Measurements from ENCODE around the gene LITAFD. TPM values are rescaled to one million over a fixed set of nuclear protein-coding genes. Genes with fewer than 3 reads are reported as not detected.

The LITAFD gene
- total and polyA plus RNA-seq, 10 of the 15 experiments (the other 5 are each of a cell fraction or from before 2014, with no cell fraction given): not detected

- no peaks in the 10 kb centered on the region; the same call in 2 of the 3 replicates for H3K9me3 ChIP-seq (replicated peaks; ENCODE audit: control insufficient read depth, insufficient read depth, low read length)
- H3K27ac ChIP-seq (ENCODE audit: control insufficient read depth, insufficient read depth): no peak overlapping the region
- peaks cover 46% of the 10 kb centered on the region for H3K4me1 ChIP-seq (ENCODE audit: control insufficient read depth, insufficient read depth, low read length)
- WGBS (ENCODE audit: insufficient coverage, insufficient replicate concordance, low lambda C conversion rate, missing lambda C conversion rate): 61% methylated on average over 17 of the region's 17 CpGs
- POLR2A ChIA-PET: no interaction called here
- H3K9ac ChIP-seq (ENCODE audit: control insufficient read depth, insufficient read depth, low read length): no peak overlapping the region
- no peak overlapping the region for H3K4me3 ChIP-seq
- H3K4me2 ChIP-seq (ENCODE audit: control insufficient read depth, insufficient read depth): peak overlapping the region; percentile 1; the same call in 1 of the 2 replicates
- FAIRE-seq (no peak), DNase-seq (ENCODE audit: low read depth, low spot score) (peak; percentile 62), ATAC-seq (peak; percentile 72)
- intact Hi-C loops (cut with micrococcal nuclease; ENCODE audit: unreplicated experiment): loop anchor here (1.0 to 5.0 kb wide), 2 partner anchors 33 to 38 kb away; partner anchors contain the start of gene USP7
- H2AFZ ChIP-seq (ENCODE audit: control insufficient read depth, low read depth, low read length): no peak overlapping the region
- peaks cover 95% of the 10 kb centered on the region for H3K79me2 ChIP-seq (ENCODE audit: control insufficient read depth, insufficient read depth, low read length)
- SMC1A ChIA-PET (ENCODE audit: uncharacterized antibody, unreplicated experiment): interaction anchor here (0.6 to 2.4 kb wide), 9 partner anchors 11 to 1750 kb away, joined by 3 to 7 read pairs (median 3); no protein-coding TSS in a partner anchor
- no peaks in the 10 kb centered on the region for H3K27me3 ChIP-seq (replicated peaks in 1 of 2; ENCODE audit: control insufficient read depth in 2 of 2, insufficient read depth in 2 of 2, low read length in 1 of 2)
- no TSS peak for BruUV-seq (replicated peaks)
- RAD21 ChIA-PET (ENCODE audit: unreplicated experiment): interaction anchor here (0.6 to 1.7 kb wide), 2 partner anchors 11 to 204 kb away, joined by 3 to 6 read pairs; no protein-coding TSS in a partner anchor
- CTCF ChIA-PET: interaction anchor here (0.7 kb wide), 1 partner anchor 18 kb away, joined by 3 read pairs; no protein-coding TSS in a partner anchor
- H3K36me3 ChIP-seq (ENCODE audit: control insufficient read depth in 2 of 2, insufficient read depth in 2 of 2, low read length in 1 of 2): peaks cover 20 to 33% of the 10 kb centered on the region in 2 experiments
- in situ Hi-C loops (cut with MboI): no loop called here
- H4K20me1 ChIP-seq (ENCODE audit: control insufficient read depth, insufficient read depth): peaks cover 23% of the 10 kb centered on the region
- TF ChIP-seq IRF4 (IDR thresholded peaks at IDR 0.05; ENCODE audit: low read depth, low read length) (0 out of 2 replicates have a peak, but pooled peaks have one; percentile 12), SUZ12 (IDR thresholded peaks at IDR 0.05; ENCODE audit: unreplicated experiment) (no peak), TCF12 (IDR thresholded peaks at IDR 0.05; ENCODE audit: low read depth, low read length) (peak; percentile 57; the same call in 1 of the 2 replicates), IRF3 (IDR thresholded peaks at IDR 0.05) (no peak), PKNOX1 (IDR thresholded peaks at IDR 0.05) (peak; percentile 66), SIN3A (IDR thresholded peaks at IDR 0.05; ENCODE audit: low read depth, low read length) (no peak), ZBTB33 (IDR thresholded peaks at IDR 0.05) (peak; percentile 82; the same call in 1 of the 2 replicates), SPI1 (IDR thresholded peaks at IDR 0.05; ENCODE audit: borderline replicate concordance, insufficient read depth, low read depth, low read length) (no peak), CBFB (IDR thresholded peaks at IDR 0.05; ENCODE audit: low read depth) (no peak), ATF2 (IDR thresholded peaks at IDR 0.05; ENCODE audit: low read length) (peak; percentile 73; the same call in 1 of the 2 replicates), USF1 (IDR thresholded peaks at IDR 0.05; ENCODE audit: borderline replicate concordance, extremely low read length, insufficient read depth, low read depth, low read length) (no peak), CHD2 (IDR thresholded peaks at IDR 0.05; ENCODE audit: borderline replicate concordance, low read depth, low read length) (no peak), E2F4 (IDR thresholded peaks at IDR 0.05; ENCODE audit: low read depth, low read length) (no peak), GATAD2B (conservative IDR thresholded peaks at IDR 0.05; ENCODE audit: low read depth) (peak; percentile 77), BCL11A (IDR thresholded peaks at IDR 0.05; ENCODE audit: low read depth, low read length) (peak; percentile 41; the same call in 1 of the 2 replicates)
Measured at GRCh38 chr16:8929086-8929748, 47.1 kb downstream of the LITAFD start.
